ENCODE measurements around the gene EFNA5. TPM values are rescaled to one million over a fixed set of nuclear protein-coding genes. Genes with fewer than 3 reads are reported as not detected.

The EFNA5 gene
- total RNA-seq, 1 donor from 2014 or later, result 8.2 TPM

DNA sequence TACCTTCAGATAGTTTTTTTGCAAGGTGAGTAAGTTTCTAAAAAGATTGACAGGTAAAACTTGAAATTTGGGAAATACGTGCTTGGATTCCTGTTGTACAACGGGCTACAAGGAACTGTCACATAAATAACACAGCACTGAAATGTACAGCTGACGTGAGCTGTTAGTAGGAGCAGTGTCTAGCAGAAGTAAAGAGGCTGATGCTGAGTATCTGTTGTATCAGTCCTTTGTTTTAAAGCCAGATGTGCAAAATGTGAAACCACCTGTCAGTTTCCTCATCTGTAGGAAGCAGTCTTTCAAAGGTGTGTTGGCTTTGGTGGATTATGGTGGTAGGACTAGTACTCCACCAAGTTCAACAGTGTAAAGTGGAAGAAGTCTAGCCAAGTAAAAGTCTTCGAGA lies 122.3 kb downstream of the EFNA5 start:
- DNase-seq (ENCODE audit: low read depth), result no peak

DNA sequence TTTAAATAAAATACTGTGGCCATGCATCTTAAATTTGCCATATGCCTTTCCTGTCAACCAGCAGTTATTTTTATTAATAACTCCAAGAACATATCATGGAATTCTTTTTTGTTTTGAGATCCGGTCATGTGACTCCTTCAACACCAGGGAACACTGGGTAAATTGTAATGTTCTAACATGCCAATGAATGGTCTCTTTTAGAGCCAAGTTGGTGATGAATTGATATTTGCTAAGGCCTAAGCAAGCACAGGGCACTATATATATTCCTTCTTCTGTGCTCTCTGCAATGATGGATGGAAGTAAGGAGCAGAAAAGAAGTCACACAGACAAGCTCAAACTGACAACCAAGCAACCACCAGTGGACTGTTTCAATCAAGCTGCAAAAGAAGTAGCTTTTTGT lies 124.0 kb downstream of the EFNA5 start:
- no peak for DNase-seq (ENCODE audit: low read depth)

DNA sequence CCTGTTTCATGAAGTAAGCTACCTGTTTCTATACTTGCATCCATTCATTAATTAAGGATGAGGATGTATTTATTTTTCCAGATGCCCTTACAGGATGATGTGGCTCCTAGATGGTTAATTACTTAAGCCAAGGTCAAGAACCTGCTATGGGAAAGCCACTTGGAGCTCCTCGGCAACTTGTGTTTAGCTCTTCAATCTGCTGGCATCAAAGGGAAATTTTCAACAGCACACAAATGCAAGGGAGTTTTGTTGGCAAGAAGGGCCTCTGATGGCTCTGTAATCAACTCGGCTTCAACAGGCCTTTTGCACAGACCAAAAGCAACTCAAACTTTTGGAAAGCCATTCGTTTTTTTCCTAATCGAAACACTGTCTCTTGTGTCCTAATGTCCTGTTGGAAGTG lies 125.3 kb downstream of the EFNA5 start:
- no peak for DNase-seq (ENCODE audit: low read depth)

DNA sequence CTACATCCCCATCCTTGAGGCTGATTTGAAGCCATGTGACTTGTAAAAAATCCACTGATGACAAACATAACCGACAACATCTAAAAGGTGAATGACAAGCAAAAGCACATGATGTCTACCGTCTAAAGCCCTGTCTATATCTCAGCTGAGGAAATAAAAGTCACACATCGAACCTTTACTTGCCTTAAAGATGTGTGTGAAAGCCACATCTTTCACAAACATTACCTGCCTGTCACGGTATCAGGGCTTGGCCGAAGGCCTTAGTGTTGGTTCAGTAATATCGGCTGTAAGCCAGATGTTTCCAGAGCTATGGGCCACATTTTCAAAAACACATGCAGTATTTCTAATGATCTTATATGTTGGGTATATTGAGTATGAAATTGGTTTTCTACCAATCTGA lies 125.8 kb downstream of the EFNA5 start:
- DNase-seq (ENCODE audit: low read depth), result no peak

DNA sequence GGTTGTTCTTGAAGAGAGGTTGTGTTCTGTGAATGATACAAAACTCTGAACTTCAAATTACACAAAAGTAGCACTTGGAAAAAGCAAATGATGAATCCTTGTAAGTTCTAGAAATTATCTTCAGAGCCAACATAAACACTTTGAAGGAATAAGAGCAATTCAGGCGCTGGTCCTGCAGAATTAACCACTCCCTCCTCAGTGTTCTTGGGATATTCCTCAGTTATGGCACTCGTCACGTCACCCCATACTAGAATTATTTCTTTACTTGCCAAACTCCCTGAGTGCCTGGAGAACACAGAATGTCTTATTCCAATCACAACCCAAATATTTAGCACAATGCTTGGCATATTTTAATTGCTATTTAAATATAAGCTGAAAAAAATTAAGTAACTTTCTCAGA lies 126.3 kb downstream of the EFNA5 start:
- no peak for DNase-seq (ENCODE audit: low read depth)

DNA sequence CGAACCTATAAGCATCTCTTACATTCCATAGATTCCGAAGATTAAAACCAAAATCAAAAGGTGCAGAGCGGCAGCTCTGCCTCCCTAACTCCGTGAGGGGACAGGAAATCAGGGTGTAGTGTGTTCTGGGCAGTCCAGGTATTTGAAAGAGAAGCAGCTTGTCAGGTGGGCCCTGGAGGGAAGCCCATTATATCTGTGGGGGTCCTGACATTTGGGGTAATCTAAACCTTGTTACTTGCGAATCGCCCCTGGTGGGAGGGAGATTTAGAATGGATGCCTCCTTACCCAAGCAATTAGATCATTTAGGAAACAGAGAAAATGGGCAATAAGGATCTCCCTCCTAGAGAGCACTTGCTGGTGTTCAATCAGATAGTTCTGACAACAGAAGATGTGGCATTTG lies 126.9 kb downstream of the EFNA5 start:
- DNase-seq (ENCODE audit: low read depth), result no peak

DNA sequence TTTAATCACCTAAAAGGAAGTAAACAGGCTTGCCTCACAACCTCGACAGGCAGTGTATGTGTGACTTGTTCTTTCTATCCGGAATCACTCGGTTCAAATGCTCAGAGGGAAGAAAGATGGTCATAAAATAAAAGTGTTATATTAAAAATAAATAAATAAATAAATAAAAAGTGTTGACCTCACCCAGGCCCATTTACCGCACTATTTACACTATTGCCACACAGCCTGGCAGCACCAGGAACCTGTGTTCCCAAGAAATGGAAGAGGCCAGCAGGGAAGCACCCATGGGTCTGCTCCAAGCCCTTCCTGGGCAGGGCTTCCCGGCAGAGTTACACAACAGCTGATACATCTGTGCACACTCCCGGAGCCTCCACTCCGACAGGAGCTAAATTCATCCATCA lies 127.9 kb downstream of the EFNA5 start:
- peak; percentile 87 for DNase-seq (ENCODE audit: low read depth)

DNA sequence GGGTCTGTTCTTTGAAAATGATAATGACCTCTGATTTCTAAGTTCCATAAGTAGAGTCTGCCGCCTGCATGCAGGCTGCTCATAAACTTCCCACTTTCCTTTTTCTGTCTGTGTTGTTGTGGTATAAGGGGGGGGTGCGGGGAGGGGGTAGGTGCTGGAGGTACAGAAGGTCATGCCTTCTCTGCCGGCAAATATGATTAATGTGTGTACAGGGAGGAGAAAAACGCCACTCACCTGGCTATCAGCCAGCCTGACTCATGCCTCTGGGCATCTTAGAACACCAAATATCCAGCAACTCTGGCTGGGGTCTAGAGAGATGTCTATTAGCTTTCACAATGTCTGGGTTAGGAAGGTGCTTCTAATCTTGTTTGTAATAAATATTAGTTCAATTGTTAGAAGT lies 128.3 kb downstream of the EFNA5 start:
- peak; percentile 92 for DNase-seq (ENCODE audit: low read depth)

DNA sequence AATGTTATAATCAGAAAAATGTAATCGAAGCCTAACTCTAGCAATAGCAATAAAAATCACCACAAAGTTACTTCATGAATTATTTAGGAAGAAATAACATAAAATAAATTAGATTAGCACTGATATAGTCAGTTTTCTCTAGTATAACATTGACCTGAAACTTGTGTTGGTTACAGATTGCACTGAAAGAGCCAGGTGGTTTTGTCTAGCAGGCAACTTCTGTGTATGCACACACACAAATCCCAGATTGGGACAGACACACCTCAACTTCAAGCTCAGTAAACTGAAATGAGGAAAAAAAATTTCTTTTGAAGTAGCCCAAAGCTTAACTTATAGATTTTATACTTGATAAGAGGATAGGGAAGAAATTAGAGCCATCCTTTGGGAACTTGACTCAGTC lies 129.3 kb downstream of the EFNA5 start:
- DNase-seq (ENCODE audit: low read depth), result no peak

DNA sequence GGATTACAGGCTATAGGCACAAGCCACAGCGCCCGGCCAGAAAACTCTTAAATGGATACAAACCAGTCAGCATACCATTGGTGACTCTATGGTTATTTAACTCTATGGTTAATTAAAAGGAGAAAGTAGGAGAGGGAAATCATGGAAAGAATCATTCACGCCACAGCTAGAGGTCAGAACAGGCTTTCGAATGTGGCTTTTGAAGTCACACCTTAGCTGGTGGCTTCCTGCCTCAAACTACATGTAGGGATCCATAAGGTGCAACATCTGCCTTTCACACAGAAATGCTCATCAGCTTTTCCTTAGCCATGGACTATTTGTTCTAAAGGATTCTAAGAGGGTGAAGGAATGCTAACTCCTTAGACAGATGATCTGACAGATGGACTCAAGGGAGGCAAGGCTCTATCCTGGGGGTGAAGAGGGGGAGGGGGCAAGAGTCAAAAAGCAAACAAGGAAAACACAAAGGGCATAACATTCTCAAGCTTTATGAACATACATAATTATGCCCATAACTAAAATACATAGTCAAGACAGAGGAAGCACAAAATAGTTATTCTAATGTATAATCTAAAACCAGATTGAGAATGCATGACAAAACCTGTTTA lies 130.9 kb downstream of the EFNA5 start:
- DNase-seq (ENCODE audit: low read depth), result no peak

DNA sequence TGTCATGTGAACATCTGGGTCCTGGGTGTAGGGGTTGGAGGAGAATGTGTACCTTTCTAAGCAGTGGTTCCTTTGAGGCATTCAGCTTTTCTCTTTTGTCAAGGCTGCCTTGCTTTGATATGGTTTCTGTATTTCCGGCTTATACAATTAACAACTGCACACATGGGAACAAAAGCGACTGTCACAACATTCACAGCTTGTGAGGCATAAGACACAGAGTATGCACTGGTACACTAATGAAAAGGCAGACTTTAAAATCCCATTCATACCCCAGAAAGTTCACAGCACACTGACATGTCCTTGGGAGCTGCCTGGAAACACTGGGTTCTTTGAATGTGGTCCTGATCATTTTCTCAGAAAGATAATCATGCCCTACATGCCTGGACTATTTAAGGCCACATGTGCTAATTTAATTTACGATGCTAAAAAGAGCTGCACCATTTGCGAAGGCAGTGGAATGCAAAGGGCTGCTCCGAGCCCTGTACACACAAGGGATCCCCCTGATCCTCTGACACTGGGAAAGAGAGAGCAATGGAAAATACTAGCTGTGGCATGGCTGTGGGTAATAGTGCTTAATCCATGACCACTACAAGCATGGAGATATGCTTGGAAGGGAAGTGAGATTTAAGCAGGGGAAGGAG lies 131.8 kb downstream of the EFNA5 start:
- peak; percentile 57 for DNase-seq (ENCODE audit: low read depth)

DNA sequence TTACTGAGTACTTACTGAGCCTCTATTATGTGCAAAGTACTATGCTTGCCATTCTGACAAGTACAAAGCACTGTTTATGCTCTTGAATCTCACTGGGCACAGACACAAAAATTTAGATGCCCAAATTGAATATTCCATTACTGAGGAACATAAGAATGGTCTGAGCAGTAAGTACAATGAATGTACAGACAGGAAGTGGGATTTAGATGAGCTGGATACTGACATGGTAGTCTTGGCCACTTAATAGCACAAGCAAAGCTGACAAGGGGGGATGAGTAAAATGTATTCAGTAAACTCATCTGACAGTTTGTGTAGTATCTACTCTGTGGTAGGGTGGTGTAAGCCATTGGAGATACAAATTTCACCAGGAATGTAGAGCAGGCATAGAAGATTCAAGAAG lies 132.4 kb downstream of the EFNA5 start:
- DNase-seq (ENCODE audit: low read depth), result no peak

DNA sequence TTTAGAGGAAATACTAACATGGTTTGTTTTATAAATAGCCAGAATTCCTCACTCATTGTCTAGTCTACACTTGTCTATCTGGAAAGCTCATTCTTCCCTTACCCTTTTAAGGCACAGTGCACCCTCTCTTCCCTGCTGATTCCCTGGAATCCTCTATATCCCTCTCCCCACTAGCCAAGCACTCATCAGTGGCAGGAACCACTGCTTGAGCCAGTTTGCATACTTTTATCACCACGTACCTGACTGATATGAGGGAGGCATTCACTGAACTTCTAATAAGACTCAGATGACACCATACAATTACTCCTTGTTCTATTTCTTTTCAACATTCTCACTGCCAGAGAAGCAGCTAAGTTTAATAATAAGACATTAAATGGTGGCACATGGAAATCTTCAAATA lies 134.9 kb downstream of the EFNA5 start:
- no peak for DNase-seq (ENCODE audit: low read depth)

DNA sequence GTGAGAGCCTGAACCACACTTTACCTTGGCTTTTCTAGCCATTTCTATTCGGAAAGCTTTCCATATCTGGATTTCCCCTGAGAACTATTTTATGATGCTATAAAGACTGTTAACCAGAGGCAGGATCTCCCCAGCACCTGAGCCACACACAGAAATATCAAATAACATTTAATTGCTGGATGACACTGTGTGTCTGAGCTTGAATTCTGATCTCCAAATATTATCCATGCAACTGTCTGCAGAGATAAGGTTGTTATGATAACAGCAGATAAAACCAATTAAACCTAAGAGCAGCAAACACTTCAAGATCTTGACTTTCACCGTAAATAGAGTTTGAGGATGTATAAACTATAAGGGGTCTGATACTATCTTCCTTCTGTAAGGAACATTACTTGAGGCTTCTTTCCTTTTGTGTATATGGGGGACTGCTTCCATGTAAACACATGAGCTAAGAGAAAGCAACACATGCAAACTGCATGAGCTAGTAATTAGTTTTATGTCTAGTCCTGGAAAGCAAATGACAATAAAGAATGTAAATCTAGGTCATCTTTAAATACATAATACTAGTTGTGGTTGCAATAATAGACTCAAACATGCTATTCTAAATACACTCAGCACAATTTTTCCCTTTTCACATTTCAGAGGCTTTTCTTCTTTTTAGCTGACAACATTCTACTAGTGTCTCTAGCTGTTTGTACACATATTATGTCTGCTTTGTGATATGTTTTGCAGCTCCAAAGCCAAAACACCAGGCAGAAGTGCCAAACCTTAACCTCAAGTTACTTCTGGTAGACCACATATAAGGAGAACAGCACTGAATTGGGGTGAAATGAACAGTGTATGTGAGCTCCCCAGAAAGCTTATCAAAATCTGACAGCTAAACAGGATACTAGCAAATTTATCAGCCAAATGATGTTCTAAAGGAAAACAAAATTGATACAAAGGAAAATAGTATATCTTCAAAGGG lies 136.5 kb downstream of the EFNA5 start:
- DNase-seq (ENCODE audit: low read depth), result no peak

DNA sequence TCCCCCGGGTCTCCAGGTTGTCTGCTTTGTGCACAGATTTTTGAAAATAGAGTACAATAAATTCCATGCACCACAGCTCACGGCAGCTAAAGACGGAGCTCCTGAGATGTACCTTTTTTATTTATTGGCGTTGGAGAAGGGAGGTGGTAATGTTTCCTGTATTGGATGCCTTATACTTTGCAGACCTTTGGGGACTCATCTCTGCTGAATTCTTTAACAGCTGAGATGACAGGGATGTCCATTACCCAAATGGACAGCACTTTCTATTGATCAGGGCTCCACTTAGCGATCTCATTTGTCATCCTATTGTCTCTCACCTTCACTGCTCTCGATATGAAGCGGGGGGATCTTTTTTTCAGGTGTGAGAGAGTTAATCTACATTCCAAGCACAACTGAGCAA lies 137.8 kb downstream of the EFNA5 start:
- DNase-seq (ENCODE audit: low read depth), result no peak

DNA sequence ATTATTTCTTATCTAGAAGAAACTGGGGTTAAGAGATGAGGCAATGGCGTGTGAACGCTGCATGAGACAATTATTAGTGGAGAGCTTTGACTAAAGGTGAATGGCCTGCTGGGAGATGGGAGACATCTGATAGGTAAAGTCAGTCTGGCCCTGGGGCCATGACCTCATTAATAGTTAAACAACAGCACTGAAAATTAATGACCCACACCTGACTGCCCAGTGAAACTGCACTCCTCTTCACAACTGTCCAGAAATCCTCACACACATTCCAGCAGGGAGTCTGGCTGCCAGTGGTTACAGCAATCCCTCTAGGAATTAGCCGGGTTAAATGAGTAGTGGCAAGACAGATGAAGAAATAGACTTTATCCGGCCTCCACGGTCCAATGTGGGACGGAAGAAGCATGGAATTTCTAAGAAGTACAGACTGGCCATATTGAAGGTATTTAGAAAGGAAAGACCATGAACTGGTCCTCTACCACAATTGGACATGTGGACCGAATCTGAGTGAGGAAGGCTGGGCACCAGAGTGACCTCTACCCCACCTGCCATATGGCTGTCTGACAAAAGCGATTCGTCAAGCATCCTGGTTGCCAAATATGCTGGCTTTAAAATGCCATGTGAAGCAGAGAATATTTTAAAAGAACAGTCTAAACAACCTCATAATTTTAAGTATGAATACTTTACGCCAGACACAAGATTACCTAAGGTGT lies 138.4 kb downstream of the EFNA5 start:
- peak; percentile 72 for DNase-seq (ENCODE audit: low read depth)

DNA sequence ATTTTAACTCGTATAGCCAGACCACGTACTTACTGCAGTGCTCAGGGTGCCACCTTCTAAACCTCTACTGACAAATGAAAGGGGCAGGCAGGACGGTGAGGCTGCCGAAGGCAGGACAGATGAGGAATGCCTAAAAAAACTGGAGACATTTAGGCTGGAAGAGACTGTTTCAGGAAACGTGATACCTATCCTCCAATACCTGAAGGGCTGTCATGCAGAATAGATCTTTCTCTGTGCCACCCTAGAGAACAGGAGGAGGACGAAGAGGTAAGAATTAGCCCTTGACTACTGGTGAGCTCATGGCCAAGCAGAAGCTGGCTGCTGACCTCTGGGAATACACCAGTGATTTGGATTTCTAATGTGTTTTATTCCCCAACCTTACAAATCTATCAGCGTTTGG lies 139.4 kb downstream of the EFNA5 start:
- no peak for DNase-seq (ENCODE audit: low read depth)

DNA sequence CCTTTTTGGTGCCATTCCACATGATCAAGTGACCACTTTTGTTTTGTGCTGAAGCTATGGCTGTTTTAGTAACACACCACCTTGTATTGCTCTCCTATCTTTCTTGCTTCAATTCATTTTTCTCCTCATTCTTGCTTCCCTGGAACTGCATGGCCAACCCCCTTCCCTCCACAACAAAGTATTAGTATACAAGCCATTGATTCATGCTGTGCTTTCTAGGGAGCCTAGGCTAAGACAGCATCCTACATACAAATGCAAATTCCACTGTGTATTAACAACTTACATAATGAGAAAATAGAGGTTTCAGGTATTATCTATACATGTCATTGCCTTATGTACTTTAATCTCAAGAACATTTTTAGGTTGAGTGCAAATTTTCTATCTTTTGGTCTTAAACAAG lies 141.1 kb downstream of the EFNA5 start:
- no peak for DNase-seq (ENCODE audit: low read depth)

DNA sequence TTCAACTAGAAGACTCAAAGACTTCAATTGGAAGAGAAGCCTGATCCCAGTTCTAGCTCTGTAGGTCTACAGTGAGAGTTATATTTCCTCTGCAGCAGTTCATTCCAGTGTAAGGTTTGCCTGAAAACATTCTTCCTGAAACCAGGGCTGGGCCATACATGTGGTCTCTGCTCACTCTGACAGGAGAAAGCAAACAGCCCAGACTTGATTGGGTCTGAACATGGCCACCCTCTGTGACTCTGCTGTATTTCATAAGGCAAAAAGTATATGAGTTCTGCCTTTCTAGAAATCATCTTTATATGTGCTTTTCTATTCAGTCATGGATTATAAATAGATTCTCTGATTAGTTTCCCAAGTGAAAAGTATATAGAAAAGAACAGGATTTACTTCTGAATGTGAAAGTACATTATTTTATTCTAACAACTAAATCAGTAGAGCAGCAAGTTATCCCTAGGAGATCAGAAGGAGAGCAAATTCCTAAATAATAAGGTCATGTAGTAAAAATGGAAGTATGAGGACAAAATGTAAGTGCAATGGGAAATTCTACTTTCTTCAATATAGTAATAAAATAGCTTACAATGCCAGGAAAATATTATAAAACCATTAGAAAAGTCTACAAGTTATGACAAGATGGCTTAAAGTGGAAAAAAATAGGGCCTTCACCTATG lies 144.3 kb downstream of the EFNA5 start:
- no peak for DNase-seq (ENCODE audit: low read depth)

DNA sequence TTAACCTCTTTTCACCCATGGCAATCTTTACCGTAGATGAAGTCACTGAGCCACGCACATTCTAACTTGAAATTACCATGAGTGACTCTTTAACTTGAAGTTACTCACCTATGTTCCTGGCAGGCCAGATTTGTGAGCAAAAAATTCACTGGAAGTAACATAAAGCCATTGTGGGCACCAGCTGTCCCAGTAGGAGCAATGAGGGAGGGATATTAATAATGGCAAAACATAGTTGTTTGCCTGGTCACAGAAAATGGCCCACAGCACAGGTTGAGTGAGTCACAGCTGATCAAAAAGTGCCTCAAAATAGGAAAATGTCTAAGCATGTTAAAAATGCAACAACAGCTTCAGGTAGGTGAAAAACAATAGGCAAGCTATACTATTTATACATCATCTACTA lies 146.6 kb downstream of the EFNA5 start:
- DNase-seq (ENCODE audit: low read depth), result no peak

DNA sequence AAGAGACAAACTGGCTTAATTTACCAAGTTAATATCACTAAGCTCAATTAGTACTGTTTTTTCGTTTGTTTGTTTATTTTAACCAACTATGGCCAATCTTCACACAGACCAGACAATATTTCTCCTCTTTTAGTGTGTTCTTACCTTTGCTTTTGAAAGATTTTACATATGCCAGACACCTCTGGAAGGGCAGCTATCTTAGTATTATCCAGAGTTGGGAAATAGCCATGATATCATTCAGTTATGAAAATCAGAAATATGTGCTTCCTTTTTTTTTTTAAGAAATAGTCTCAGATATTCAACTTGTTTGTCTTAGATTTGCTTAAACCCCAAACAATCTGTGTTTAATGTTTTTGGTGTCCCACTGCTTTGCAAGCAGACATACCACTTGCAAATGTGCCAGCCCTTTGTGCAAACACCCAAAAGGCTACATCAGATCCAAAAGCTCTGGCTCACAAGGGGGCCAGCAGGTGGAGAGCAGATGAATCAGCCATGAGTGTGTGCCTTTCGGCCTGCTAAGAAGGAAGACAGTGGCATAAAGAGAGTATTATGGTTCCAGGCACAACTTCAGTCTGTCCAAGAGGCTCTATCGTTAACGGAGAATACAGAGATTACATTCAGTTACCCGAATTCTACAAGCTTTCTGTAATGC lies 147.6 kb downstream of the EFNA5 start:
- peak; percentile 66 for DNase-seq (ENCODE audit: low read depth)
